Stomach smooth muscle (tissue), 2 donors: Measurements from ENCODE around the gene CDH23.

Experiments
- H3K27ac ChIP-seq: one replicate; pipeline ENCODE4 v1.7.0; 2013; ENCODE audit warnings: mild to moderate bottlenecking, low read length, inconsistent platforms
- H3K27me3 ChIP-seq, 2 donors: one replicate each; pipeline ENCODE4 v1.7.0; 2013; ENCODE audit warnings: low read length in 2 of 2; ENCODE audit not compliant: insufficient read depth in 2 of 2, control insufficient read depth in 1 of 2
- H3K36me3 ChIP-seq, 2 donors: one replicate each; pipeline ENCODE4 v1.7.0; 2013; ENCODE audit warnings: low read length in 2 of 2; ENCODE audit not compliant: control insufficient read depth in 2 of 2, insufficient read depth in 2 of 2
- H3K4me1 ChIP-seq: one replicate; pipeline ENCODE4 v1.7.0; 2013; ENCODE audit warnings: low read length; ENCODE audit not compliant: control insufficient read depth, insufficient read depth
- H3K4me3 ChIP-seq, 2 donors: one replicate each; pipeline ENCODE4 v1.7.0; 2013; ENCODE audit warnings: low read length in 2 of 2
- H3K9ac ChIP-seq, 2 donors: one replicate each; pipeline ENCODE4 v1.7.0; 2013; ENCODE audit warnings: low read length in 2 of 2, mild to moderate bottlenecking in 1 of 2
- H3K9me3 ChIP-seq, 2 donors: one replicate each; pipeline ENCODE4 v1.7.0; 2013; ENCODE audit warnings: low read length in 2 of 2; ENCODE audit not compliant: control insufficient read depth in 2 of 2
- donor health status: healthy.
- donor health status: Pancreatic carcinoma.

Gene CDH23

GRCh38 chr10:71636588-71636987 lies 239.9 kb downstream of the CDH23 start:
- Histone ChIP-seq H3K27ac (no peak overlapping the region), H3K9me3 (no peaks in the 10 kb centered on the region), H3K9ac (no peak overlapping the region), H3K27me3 (no peaks in the 10 kb centered on the region), H3K4me3 (no peak overlapping the region), H3K4me1 (peaks cover 2% of the 10 kb centered on the region), H3K36me3 (no peaks in the 10 kb centered on the region)

GRCh38 chr10:71637305-71637704 lies 240.6 kb downstream of the CDH23 start:
- H3K4me3 ChIP-seq, result no peak overlapping the region
- no peaks in the 10 kb centered on the region for H3K27me3 ChIP-seq
- H3K36me3 ChIP-seq, result no peaks in the 10 kb centered on the region
- no peak overlapping the region for H3K27ac ChIP-seq
- H3K9ac ChIP-seq, result no peak overlapping the region
- peaks cover 2% of the 10 kb centered on the region for H3K4me1 ChIP-seq
- no peaks in the 10 kb centered on the region for H3K9me3 ChIP-seq

- H3K9ac ChIP-seq, result no peak overlapping the region
- no peaks in the 10 kb centered on the region for H3K9me3 ChIP-seq
- peaks cover 2% of the 10 kb centered on the region for H3K4me1 ChIP-seq
- H3K27me3 ChIP-seq, result no peaks in the 10 kb centered on the region
- H3K4me3 ChIP-seq, result no peak overlapping the region
- H3K36me3 ChIP-seq, result no peaks in the 10 kb centered on the region
- H3K27ac ChIP-seq, result no peak overlapping the region
Observed at GRCh38 chr10:71638064-71638821, 241.5 kb downstream of the CDH23 start.

GRCh38 chr10:71638822-71639719 lies 242.4 kb downstream of the CDH23 start:
- Histone ChIP-seq H3K9me3 (no peaks in the 10 kb centered on the region), H3K4me1 (peaks cover 2% of the 10 kb centered on the region), H3K27me3 (no peaks in the 10 kb centered on the region), H3K36me3 (no peaks in the 10 kb centered on the region), H3K27ac (no peak overlapping the region), H3K4me3 (no peak overlapping the region), H3K9ac (no peak overlapping the region)

GRCh38 chr10:71640607-71641006 lies 243.9 kb downstream of the CDH23 start:
- Histone ChIP-seq H3K4me1 (no peaks in the 10 kb centered on the region), H3K27ac (no peak overlapping the region), H3K9me3 (no peaks in the 10 kb centered on the region), H3K36me3 (no peaks in the 10 kb centered on the region), H3K4me3 (no peak overlapping the region), H3K27me3 (no peaks in the 10 kb centered on the region), H3K9ac (no peak overlapping the region)

GRCh38 chr10:71641449-71641848 lies 244.7 kb downstream of the CDH23 start:
- no peak overlapping the region for H3K4me3 ChIP-seq
- H3K36me3 ChIP-seq, result no peaks in the 10 kb centered on the region
- H3K27ac ChIP-seq, result no peak overlapping the region
- H3K9me3 ChIP-seq, result no peaks in the 10 kb centered on the region
- no peaks in the 10 kb centered on the region for H3K27me3 ChIP-seq
- no peak overlapping the region for H3K9ac ChIP-seq
- no peaks in the 10 kb centered on the region for H3K4me1 ChIP-seq

GRCh38 chr10:71641986-71642385 lies 245.3 kb downstream of the CDH23 start:
- H3K27me3 ChIP-seq, result no peaks in the 10 kb centered on the region
- no peak overlapping the region for H3K9ac ChIP-seq
- H3K27ac ChIP-seq, result no peak overlapping the region
- H3K9me3 ChIP-seq, result no peaks in the 10 kb centered on the region
- H3K36me3 ChIP-seq, result no peaks in the 10 kb centered on the region
- no peaks in the 10 kb centered on the region for H3K4me1 ChIP-seq
- H3K4me3 ChIP-seq, result no peak overlapping the region

- Histone ChIP-seq H3K27ac (no peak overlapping the region), H3K4me1 (no peaks in the 10 kb centered on the region), H3K4me3 (no peak overlapping the region), H3K9me3 (no peaks in the 10 kb centered on the region), H3K36me3 (no peaks in the 10 kb centered on the region), H3K9ac (no peak overlapping the region), H3K27me3 (no peaks in the 10 kb centered on the region)
Observed at GRCh38 chr10:71643904-71644303, 247.2 kb downstream of the CDH23 start.

- no peak overlapping the region for H3K9ac ChIP-seq
- no peaks in the 10 kb centered on the region for H3K4me1 ChIP-seq
- no peaks in the 10 kb centered on the region for H3K9me3 ChIP-seq
- no peaks in the 10 kb centered on the region for H3K27me3 ChIP-seq
- no peak overlapping the region for H3K4me3 ChIP-seq
- H3K27ac ChIP-seq, result no peak overlapping the region
- no peaks in the 10 kb centered on the region for H3K36me3 ChIP-seq
Observed at GRCh38 chr10:71644307-71645180, 247.8 kb downstream of the CDH23 start.

- H3K27me3 ChIP-seq, result no peaks in the 10 kb centered on the region
Observed at GRCh38 chr10:71645185-71645584, 248.5 kb downstream of the CDH23 start.

More at GRCh38 chr10:71645185-71645584, 248.5 kb downstream of the CDH23 start:
- Histone ChIP-seq H3K9ac (no peak overlapping the region), H3K4me1 (no peaks in the 10 kb centered on the region), H3K4me3 (no peak overlapping the region), H3K9me3 (no peaks in the 10 kb centered on the region), H3K36me3 (no peaks in the 10 kb centered on the region), H3K27ac (no peak overlapping the region)
